NCI-H526 treated with DMSO at 0.1 percent for 48 hours (cell line): ENCODE data around the gene EXOC3L2.
"Not testable (repeated sequence)": the region's sequence is repeated elsewhere in the genome, so short reads cannot be mapped to it uniquely, and the experiment has no call there.

Source experiments
- DNase-seq: peaks from one replicate; lab custom pipeline; 2025; lab: John Stamatoyannopoulos, UW

EXOC3L2 gene

GRCh38 chr19:45245334-45245787 lies at the start of gene EXOC3L2:
TSS of gene EXOC3L2 (minus strand) at chr19:45245407. CDS start at chr19:45239045, 6,362 bp downstream.
- no peak for DNase-seq

GRCh38 chr19:45294291-45295029 lies 49.3 kb upstream of the EXOC3L2 start:
- no peak for DNase-seq

- no peak for DNase-seq
These were observed 48.5 kb upstream of the EXOC3L2 start for GRCh38 chr19:45293682-45294081.

- DNase-seq, result no peak
These were observed 46.6 kb upstream of the EXOC3L2 start for GRCh38 chr19:45291834-45292233.

- DNase-seq, result no peak
These were observed 45.2 kb upstream of the EXOC3L2 start for GRCh38 chr19:45290381-45290931.

GRCh38 chr19:45283443-45284033 lies 38.3 kb upstream of the EXOC3L2 start:
- no peak for DNase-seq

GRCh38 chr19:45280471-45280961 lies 35.3 kb upstream of the EXOC3L2 start:
- no peak for DNase-seq

- no peak for DNase-seq
These were observed 34.5 kb upstream of the EXOC3L2 start for GRCh38 chr19:45279587-45280192.

- DNase-seq, result no peak
These were observed 32.9 kb upstream of the EXOC3L2 start for GRCh38 chr19:45278087-45278486.

GRCh38 chr19:45276284-45276687 lies 31.1 kb upstream of the EXOC3L2 start:
- no peak for DNase-seq

GRCh38 chr19:45275370-45275971 lies 30.3 kb upstream of the EXOC3L2 start:
- no peak for DNase-seq

- no peak for DNase-seq
These were observed 28.3 kb upstream of the EXOC3L2 start for GRCh38 chr19:45273521-45273855.

- DNase-seq, result no peak
These were observed 26.5 kb upstream of the EXOC3L2 start for GRCh38 chr19:45271735-45272108.

- DNase-seq, result no peak
These were observed 26.0 kb upstream of the EXOC3L2 start for GRCh38 chr19:45271098-45271734.

- DNase-seq, result not testable (repeated sequence)
These were observed 24.7 kb upstream of the EXOC3L2 start for GRCh38 chr19:45269939-45270338.

GRCh38 chr19:45267296-45267695 lies 22.1 kb upstream of the EXOC3L2 start:
- DNase-seq, result no peak

- no peak for DNase-seq
These were observed 20.2 kb upstream of the EXOC3L2 start for GRCh38 chr19:45265375-45265774.

- DNase-seq, result no peak
These were observed 19.6 kb upstream of the EXOC3L2 start for GRCh38 chr19:45264781-45265317.

GRCh38 chr19:45263013-45263412 lies 17.8 kb upstream of the EXOC3L2 start:
- no peak for DNase-seq

GRCh38 chr19:45262570-45262969 lies 17.4 kb upstream of the EXOC3L2 start:
- DNase-seq, result no peak

- DNase-seq, result no peak
These were observed 13.7 kb upstream of the EXOC3L2 start for GRCh38 chr19:45258862-45259261.

- DNase-seq, result no peak
These were observed 11.6 kb upstream of the EXOC3L2 start for GRCh38 chr19:45256836-45257235.
